DMS53 (cell line): ENCODE measurements around the gene DISC1.
"Not testable (repeated sequence)": the region's sequence is repeated elsewhere in the genome, so short reads cannot be mapped to it uniquely, and the experiment has no call there.

Experiments used
- DNase-seq: peaks from one replicate; lab custom pipeline; 2025; lab: John Stamatoyannopoulos, UW

The DISC1 gene

DNA sequence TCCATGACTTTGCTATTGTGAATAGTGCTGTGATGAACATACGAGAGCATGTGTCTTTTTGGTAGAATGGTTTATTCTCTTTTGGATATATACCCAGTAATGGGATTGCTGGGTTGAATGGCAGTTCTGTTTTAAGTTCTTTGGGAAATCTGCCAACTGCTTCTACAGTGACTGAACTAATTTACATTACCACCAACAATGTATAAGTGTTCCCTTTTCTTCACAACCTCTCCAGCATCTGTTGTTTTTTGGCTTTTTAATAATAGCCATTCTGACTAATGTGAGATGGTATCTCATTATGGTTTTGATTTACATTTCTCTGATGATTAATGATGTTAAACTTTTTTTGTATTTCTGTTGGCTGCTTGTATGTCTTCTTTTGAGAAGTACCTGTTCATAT, 335.2 kb downstream of the DISC1 start:
- DNase-seq: not testable (repeated sequence)

DNA sequence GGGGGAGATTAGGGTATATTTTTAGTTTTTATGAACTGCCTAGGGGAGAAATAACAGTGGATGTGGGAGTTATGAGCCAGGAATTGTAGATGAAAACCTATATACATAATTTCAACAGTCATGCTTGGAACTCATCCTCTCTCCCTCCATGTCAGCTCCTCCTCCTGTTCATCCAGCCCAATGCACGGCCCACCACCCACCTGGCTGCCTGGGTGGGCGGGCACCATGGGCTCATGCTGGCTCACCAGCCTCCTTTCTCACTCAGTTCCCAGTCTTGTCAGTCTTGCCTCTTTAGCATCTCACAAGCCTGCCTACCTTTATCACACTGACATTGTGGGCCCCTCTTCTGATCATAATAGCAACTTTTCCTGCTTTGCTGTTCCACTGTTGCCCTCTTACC, 336.0 kb downstream of the DISC1 start:
- no peak for DNase-seq

DNA sequence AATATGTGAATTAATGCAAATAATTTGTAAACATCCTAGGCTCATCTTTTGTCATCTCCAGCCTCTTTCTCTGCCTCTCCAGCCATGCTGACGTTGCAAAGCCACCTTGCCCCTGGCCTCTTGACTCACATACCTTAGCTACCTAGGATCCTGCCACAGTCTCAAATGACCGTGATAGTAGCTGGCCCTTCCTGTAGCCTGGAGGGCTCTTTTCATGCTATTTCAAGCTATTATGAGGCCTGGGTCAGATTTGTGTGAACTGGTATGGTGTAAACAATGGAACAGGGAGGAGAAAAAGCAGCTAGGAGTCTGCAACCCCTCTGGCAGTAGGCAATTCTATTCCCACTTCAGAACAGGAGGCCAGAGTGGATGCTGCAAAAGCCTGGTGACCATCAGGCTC, 337.7 kb downstream of the DISC1 start:
- DNase-seq: peak; percentile 63

DNA sequence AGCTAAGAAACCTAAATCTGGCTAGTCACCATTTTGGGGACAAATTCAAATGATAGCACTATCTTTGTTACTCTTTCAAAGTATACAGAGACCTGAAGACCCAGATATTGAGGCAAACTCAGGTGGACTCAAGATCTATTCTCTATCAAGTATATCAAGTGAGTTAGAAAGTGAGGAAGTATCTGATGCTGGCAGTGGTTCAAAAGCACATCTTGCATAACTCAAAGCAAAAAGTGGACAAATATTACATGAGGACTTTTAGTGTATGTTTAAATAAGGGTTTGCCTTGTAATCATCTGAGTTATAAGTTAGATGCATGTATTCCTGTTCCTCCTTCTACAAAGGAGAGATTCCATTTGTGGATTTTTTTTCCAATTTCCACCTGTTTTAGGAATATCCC, 338.4 kb downstream of the DISC1 start:
- no peak for DNase-seq

DNA sequence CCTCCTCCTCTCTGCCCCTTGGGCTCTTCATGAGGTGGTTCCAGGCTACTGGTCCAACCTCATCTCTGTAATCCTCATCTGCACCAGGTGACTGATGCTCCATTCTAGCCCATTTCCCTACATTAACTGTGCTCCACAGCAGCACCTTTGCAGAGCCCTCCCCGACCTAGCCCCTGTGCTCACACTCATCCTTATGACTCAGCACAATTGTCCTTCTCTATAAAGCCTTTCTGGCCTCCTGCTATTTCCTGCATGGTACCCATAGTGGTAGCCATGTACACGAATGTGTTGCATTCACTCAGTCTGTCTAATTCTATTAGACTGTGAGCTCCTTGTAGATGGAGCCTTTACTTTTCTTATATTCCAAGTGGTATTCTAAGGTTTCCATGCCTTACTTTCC, 339.0 kb downstream of the DISC1 start:
- peak; percentile 39 for DNase-seq

DNA sequence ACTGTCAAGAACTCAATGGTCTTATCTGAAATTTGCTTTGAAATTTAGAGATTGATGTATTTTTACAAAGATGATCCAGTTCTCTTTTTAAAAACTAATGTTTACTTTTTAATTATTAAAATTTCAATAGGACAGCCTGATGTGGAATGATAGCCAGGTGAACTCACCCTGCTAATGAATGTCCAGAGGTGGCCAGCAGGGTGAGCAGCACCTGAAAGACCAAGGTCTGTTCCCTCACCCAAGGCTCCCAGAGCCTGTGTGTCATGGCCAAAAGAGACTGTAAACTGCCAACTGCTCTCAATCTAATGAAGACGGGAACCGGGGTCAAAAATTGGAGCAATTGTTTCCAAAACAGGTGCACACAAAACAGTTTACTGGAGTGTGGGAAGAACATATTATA, 340.4 kb downstream of the DISC1 start:
- DNase-seq: peak; percentile 57

DNA sequence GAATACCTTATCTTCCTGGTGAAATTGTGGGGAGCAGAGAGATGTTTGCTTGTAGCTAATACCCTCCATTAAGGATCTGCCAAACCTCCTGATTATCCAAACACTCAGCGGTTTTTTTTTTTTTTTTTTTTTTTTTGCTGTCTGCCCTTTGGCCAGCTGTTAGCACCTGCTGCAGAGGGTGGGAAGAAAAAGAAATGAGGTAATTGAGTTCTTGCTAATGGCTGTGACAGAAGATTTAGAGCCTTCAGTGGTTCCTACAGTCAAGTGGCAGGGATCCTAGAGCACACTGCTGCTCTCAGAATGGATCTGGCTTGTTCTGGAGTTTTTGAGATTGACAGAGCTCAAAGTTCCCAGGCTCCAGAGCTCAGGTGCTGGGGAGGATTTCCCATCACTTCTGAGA, 342.5 kb downstream of the DISC1 start:
- peak; percentile 88 for DNase-seq

DNA sequence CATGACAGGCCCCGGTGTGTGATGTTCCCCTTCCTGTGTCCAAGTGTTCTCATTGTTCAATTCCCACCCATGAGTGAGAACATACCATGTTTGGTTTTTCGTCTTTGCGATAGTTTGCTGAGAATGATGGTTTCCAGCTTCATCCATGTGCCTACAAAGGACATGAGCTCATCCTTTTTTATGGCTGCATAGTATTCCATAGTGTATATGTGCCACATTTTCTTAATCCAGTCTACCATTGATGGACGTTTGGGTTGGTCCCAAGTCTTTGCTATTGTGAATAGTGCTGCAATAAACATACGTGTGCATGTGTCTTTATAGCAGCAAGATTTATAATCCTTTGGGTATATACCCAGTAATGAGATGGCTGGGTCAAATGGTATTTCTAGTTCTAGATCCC, 343.2 kb downstream of the DISC1 start:
- DNase-seq: not testable (repeated sequence)

DNA sequence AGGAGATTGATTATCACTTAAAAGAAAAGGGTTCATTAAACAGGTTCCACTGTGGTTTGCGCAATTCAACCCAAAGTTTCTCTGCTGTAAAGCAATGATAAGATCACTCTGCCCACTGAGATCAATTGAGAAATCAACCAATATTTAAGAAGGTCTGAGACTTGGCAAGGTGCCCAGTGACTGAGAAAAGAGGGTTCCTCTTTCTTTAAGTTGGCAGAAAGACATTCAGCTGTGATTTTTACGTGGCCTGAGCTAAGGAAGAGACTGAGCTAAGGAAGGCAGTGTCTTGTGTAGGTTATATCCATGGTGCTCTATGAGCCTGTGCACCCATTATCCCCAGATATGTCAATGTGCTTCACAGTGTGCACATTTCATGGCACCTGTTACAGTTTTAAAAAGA, 344.1 kb downstream of the DISC1 start:
- DNase-seq: no peak

DNA sequence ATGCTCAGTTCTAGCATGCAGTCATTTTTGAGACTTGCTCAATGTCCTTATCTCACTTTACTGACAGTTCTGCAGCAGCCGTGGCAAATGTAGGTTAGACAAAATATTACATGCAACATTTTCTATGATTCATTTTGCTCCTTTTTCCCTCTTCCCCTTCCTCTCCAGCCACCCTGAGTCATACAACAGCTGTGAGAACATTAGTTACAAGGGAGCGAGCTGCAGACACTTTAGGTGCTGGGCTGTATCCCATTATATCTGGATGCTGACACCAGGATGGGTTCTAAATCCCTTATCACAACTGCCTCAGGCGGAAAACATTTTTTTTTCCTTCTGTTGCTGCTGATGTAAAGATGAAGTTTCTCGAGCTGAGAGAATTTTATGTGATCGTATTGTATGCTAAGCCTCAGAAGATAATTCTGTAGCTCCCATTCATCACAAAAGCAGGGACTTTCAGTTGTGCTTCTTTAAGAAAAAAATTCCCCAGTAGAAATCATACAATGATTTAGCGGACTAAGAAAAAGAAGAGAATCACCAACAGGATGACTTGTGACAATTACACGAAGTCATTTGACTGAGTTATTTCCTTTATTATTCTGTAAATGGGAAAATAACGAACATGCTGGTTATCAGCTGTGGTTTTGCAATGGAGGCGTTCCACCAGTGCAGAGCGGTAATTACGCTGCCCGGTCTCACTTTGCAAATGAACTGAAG, 345.0 kb downstream of the DISC1 start:
- no peak for DNase-seq

DNA sequence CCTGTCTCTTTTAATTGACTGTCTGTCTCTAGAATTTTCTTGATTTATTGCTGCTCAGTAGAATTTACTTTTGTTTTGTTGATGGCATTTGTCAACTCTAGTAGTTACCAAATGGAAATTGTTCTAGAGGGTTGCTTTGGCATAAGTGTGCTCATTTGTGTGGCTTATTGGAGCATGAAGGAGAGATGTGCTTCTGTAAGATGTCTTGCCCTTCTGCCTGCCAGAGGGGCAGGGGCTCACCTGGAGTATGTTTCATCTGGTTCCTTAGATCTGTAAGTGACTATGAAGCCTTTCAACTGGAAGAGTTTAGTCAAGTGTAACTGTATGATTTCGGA, 345.5 kb downstream of the DISC1 start:
- DNase-seq: no peak

DNA sequence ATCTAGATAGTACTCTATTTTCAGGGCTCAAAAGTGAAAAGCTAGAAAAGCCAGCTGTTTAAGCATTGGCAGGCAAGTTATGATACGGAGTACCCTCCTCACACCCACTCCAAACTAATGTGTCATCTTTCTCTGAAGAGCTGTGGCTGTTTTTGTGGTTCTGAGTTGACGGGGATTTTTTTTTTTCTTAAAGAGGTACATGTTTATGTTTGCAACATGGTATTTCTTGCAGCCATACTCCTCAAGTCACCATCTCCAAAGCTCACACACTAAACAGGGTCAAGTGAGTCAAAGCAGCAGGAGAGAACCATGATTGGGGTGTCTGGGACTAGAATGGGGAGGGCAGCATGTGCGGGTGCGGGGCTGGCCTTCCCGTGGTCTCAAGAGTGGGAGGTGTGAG, 347.2 kb downstream of the DISC1 start:
- DNase-seq: no peak

DNA sequence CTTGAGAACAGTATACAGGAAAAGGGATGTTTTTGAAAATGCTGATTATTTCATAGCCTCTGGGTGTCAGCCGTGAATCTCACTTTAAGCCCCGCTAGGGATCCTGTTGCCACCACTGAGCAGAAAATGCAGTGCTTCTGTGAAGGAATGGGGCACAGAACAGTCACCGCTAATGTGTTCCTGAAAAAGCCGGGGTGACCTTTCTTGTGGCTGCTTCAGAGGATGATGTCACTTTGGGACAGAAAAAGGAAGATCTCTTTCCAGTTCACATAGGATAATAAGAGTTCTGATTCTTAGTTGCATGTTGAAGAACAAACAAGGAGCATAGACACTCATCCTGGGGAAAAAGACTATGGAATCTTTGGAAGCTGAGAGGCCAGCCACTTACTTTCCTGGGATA, 349.6 kb downstream of the DISC1 start:
- DNase-seq: no peak

DNA sequence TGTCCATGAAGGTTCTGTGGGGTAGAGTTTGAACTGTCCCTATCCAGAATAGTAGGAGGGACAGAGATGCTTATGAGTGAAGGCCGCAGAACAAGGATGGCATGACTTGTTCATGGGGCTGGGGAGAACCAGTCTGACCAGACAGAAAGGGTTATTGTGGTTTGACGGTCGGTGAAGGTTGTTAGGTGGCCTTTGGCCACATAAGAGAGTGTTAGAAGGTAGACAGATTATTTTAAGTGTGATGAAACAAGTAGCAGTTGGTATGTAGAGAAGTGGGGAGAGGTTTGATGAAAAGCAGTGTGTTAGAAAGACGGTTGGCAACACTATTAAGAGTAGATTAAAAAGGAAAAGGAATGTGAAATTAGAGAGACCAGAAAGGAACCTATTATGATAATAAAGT, 355.1 kb downstream of the DISC1 start:
- DNase-seq: peak; percentile 7

DNA sequence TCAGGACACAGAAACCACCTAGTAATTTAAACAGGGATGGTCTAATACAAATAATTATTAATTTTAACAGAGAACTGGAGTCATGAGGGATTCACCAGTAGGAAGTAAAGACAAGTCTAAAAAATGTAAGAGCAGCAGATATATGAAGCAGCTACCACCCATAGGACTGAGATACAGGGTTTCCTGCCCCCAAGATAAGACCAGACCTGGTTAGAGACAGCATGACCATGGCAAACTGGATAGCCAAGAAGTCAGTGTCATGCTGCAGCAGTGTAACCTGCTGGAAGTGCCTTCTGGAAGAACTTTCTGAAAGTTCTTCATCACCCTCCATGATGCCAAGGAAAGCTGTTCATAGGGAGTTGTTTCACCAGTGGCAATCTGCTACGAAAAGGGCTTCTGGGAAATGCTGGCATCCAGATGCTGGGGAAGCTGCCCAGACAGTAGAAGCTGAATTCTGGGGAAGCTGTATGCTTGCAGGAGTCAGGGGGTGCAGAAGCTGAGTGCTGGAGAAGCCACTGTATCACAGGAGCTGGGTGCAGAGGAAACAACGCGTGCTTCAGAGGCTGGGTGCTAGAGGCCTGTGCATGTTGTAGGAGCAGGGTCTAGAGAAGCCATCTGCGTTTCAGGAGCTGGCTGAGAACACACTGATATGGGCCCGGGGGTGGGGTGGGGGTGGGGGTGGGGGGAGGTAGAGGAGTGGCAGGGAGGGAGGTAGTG, 356.4 kb downstream of the DISC1 start:
- no peak for DNase-seq

DNA sequence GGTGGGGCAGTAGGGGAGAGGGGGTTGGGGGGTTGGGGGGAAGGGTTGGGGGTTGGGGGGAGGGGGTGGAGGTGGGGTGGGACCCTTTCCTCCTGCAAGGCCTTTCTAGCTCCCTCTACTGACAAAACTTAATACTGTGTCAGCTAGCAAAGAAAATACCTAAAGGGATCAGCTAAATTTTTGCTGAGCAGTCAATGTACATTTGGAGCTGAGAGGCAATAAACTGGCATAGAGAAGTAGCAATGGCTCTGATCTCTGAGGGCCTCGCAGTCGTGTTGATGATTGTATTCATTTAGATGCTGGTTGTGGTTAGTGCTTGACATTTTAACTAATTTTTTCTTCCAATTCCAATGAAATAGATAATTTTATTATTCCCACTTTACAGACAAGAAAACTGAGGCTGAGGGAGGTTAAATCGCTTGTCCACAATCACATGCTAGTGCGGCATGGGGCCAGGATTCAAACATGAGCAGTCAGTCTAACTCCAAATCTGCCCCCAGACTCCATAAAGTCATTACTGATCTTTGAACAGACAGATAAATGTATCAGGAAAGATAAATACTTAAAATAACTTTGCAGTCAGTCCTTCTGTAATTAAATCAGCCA, 357.1 kb downstream of the DISC1 start:
- peak; percentile 22 for DNase-seq

DNA sequence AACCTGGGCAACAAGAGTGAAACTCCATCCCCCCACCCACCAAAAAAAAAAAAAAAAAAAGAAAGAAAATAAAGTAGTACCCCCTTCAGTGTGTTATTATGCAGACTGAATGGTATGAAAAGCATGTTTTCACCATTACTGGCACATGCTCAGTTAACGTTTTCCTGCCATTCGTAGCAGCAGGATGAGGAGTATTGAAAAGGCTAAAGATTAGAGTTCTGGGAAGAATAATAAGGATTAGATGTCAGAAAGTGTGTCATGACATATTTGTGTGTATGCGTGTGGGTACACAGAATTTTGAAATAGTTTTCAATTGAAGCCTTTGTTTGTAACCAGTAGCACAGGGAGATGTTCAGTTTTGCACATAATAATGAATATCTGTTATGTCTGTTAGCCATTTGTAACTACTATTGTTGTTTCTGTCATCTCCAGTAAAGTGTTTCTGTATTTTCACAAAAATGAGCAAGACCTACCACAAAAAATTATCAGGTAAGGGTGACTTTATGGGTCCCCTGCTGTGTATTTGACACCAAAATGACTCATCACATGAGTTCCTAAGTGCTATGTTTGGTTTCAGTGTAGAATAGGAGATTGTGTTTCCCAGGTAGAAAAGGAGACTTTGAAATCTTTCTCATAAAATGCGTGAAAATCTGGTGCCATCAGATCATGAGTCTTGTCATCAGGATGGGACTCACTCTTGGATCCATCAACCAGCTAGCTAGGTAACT, 358.9 kb downstream of the DISC1 start:
- peak; percentile 58 for DNase-seq

DNA sequence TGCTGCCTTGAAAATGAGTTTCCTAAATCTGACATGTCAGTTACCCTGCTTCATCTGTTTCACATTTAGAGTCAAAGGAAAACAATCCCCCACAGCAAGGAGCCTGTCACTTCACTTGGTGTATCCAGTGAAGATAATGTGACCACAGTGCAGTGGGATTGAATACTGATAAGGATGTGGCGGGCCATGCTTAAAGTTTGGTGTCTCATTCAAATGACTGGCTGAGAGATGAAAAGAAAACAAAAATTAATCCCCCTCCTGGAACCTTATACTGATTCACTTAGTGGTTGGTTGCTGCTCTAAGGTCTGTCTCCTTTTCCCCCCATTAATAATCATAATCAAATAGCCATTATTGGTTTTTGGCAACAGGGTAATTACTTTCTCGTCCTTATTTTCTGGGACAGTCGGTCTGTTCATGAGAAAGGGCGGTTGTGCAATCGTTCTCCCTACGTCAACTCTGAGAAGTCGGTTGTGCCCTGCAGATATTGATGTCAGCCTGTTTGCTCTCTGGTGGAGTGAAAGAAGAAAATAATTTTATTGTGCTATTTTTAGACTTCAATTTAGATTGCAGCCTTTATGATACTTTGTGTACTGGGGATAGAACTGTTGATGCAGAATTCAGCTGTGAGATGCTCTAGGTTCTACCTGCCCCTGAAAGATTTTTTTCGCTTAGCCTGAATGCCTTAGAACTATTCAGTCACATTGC, 360.2 kb downstream of the DISC1 start:
- DNase-seq: no peak

DNA sequence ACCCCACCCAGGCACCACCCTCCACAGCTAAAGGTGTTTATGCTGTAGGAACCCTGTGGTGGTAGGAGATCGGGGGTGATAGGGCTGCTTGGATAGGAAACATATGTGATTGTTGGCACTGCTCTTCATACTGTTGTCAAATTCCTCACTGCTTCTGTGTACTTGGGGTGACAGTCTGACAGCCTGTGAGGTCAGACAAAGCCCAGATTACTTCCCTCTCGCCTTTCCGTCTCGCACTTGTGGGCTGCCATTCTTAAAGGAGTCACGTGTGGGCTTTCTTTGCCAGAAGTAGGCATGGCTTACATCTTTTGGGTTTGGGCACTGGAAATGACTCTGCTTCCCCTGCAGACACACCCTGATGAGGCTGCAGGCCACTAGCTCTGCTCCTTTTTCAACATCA, 363.8 kb downstream of the DISC1 start:
- DNase-seq: no peak

DNA sequence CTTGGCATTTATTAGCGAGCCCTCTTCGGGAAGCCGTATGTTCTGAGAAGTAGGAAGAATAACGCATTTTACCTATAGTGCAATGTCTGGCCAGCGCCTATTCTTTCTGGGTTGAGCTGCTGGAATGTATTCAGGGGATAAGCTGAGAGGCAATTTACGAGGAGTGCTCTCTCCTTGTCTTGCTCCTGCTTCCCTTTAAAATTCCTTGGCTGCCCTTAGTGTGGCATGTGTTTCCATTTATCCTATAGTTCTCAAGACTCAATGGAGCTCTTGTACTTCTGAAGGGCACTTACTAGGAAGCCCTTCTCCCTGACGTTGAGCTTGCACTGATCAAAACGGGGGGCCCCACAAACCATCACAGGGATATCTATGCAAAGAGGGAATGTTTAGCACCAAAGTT, 364.6 kb downstream of the DISC1 start:
- DNase-seq: no peak

DNA sequence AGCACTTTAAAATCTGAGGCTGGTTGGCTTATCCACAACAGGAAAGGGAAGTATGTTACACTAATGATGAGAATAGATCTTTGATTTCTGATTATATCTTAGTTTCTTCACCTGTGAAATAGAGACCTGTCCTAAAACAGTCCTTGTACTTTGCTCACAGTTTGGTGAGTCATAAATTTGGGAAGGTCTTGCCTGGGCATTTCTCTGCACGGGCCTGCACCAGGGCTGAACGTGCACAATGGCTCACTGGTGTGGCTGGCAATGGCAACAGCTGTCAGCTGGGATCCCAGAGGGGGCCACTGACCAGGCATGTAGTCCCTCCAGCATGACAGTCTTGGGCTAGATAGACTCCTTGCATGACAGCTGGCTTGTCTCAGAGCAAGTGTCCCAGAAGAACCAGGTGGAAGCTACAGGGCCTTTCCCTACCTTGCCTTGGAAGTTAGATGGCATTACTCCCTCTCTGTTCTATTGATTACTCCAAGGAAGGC, 367.4 kb downstream of the DISC1 start:
- no peak for DNase-seq

DNA sequence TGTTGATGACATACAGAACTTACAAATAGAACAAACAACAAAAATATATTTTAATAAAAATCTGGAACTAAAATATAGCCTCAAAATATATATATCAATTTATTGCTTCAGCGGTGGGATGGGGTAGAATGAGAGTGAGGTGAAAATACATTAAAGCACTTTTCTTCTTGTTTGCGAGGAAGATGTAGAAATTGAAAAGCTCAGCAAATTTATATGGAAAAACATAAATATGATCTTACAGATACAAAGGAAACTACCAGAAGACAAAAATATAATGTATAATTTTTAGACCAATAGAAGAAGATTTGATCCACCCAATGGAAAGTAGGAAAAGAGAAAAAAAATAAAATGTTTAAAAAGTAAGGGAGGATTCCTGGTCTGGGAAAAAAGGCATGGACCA, 372.2 kb downstream of the DISC1 start:
- no peak for DNase-seq
